Measurements from ENCODE around the gene ZNF280C. TPM values are rescaled to one million over a fixed set of nuclear protein-coding genes. Genes with fewer than 3 reads are reported as not detected.

Gene ZNF280C
- total RNA-seq, 1 donor from 2014 or later = 1.4 TPM

DNA sequence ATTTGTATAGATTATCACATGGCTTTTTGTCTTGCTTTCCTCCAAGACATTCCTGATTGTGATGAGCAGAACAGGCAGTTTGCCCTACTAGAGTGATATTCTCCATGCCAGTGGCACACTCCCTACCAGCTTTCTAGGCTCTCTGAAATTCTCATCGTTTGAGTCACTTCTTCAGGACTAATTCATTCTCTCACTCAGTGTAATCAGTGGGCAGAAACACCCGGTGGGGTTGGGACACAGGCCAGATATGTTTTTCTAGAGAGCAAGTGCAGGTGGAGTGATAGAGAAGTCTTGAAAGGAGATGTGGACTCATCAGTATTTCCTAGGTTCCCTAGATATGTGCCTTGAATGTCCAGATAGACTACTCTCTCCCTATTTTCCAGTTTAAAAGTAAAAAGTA is 83.8 kb downstream of the ZNF280C start:
- intact Hi-C loops (cut with micrococcal nuclease) = no loop called here
- ATAC-seq = no peak

GRCh38 chrX:130184168-130184567 is 84.5 kb downstream of the ZNF280C start:
- ATAC-seq (no peak), DNase-seq (no peak)

More for the DNA sequence above, 83.8 kb downstream of the ZNF280C start:
- DNase-seq = no peak

DNA sequence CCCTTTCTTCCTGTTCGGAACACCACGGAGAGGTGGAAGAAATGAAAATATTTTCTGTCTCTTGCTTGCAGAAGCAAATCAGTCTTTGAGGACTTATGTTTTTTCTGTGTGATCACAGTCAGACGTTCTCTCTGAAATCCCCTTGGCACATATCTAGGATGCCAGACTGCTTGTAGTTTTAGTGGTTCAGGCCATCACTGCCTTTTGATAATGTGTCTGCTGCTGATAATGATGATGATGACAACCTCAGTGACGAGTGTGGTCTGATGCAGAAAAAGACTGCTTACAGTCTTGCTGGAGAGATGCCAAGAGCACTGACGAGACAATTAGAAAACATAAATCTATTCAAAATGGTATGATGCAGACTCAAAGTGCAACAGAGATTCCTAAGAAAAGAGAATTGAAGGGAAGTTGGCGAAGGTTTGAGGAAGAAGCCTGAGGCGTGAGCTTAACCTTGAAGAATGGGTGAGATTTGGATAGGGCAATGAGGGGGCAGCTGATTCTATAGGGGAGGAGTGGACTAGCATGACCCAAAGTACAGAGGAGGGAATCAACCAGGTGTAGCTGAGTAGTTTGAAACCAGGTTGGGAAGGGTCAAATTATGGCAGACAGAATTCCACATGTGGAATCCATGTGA is 89.0 kb downstream of the ZNF280C start:
- intact Hi-C loops (cut with micrococcal nuclease) = no loop called here
- ATAC-seq (no peak), DNase-seq (no peak)

More at GRCh38 chrX:130184168-130184567, 84.5 kb downstream of the ZNF280C start:
- intact Hi-C loops (cut with micrococcal nuclease) = no loop called here

DNA sequence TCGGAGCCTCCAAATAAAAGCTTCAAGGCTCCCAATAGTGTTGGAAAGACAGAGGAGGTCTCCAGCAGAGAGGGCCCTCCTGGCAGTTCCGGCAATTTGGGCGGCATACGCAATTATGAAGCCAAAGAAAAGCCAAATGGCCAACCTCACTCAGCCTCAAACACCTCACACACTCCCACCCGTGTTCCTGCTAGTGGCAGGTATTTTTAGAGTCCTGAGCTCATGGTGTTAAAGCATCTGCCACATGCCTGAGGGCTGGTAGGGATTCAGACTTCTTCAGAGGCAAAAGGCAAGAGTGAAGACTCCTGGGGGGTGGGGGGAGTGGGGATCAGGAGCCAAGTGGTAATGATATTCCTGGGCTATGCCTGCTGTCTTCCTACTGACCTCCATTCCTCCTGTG is 89.5 kb downstream of the ZNF280C start:
- ATAC-seq (no peak), DNase-seq (no peak)
- intact Hi-C loops (cut with micrococcal nuclease) = no loop called here

DNA sequence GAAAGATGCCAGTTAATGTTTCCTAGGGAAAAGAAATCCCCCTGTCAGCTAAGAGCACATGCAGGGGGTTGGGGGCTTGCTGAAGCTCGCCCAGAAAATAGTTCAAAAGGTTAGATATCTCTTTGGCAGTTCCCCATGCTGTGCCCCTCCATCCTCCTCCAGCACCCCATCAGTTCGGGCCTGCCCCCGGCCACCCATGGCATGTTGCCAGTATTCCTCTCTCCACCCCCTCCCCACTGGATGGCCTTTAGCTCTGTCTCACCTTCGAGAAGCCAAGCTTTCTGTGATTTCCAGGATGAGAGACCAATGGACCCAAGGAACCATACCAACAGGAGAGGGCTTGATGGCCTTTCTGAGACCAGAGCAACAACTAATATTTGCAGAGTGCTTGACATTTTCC is 91.8 kb downstream of the ZNF280C start:
- DNase-seq = no peak
- ATAC-seq = no peak
- intact Hi-C loops (cut with micrococcal nuclease) = no loop called here

GRCh38 chrX:130176354-130176776 is 92.3 kb downstream of the ZNF280C start:
- no peak for ATAC-seq
- DNase-seq = no peak
- intact Hi-C loops (cut with micrococcal nuclease) = no loop called here

- DNase-seq (no peak), ATAC-seq (no peak)
- intact Hi-C loops (cut with micrococcal nuclease) = no loop called here
Measured at GRCh38 chrX:130174937-130175336, 93.8 kb downstream of the ZNF280C start.

DNA sequence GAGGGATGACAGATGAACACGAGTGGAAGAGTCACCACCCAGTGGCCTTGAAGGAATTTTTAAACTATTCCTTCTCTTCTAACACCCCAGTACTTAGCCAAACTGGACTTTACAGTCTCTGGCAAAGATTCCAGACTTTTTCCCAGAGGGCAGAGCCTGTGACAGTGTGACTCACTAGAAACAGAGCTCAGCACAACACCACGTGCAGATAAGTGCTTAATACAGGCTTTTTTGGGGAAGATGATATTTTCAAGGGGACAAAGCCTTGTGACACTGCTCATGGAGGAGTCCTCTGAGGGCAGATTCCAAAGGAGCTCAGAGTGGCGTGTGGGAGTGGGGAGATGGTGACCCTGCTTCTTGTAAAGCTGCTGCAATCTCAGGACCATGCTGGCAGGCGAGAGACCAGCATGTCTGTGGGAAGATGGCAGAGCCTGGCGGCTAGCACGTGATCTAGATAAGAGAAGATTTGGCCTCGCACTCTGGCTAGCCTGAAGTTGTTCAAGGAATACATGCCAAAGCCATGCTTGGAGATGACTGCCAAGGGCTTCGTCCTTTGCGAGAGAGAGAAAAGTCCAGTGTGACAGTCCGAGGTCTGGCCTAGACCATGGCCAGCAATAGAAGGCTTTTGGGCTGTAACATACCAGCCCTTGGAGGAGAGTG is 94.5 kb downstream of the ZNF280C start:
- ATAC-seq = peak; percentile 78
- peak; percentile 41 for DNase-seq
- intact Hi-C loops (cut with micrococcal nuclease) = no loop called here

DNA sequence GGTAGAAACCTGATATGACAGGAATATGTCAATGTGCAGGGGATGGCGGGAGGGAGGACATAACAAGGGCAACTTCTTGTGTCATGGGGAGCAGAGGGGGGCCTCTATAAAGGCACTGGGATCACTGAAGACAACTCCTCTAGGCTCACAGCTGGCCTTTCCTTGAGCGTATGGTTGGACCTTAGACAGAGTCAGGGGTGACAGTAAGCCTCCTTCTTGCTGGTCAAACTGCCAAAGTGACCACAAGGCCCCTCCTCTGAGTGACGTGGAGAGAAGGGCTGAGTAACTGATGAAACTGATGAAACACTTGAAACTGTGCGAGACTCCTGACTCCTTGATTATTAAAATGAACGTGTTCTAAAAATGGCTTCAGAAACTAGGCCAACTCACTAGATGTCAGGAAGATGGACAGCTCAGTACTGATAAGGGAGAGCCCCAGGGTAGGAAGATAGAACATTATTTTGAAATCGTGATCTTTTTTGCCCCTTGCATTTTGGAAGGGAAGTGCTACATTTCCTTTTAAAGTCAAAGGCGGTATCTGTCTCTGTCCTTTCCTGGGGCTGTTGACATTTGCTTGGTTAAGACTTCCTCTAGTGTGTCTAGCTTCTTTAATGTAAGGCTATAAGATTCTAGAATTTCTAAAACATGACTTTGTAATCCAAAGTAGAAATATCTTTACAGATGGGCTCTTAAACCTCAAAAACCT is 95.4 kb downstream of the ZNF280C start:
- intact Hi-C loops (cut with micrococcal nuclease) = no loop called here
- ATAC-seq (peak; percentile 66), DNase-seq (no peak)

- ATAC-seq = no peak
- intact Hi-C loops (cut with micrococcal nuclease) = no loop called here
Measured at GRCh38 chrX:130172127-130172845, 96.4 kb downstream of the ZNF280C start.

GRCh38 chrX:130171446-130172126 is 97.1 kb downstream of the ZNF280C start, which contains the start of gene RAB33A:
Gene RAB33A, plus strand, starts transcription at chrX:130171962. Its CDS starts 101 bp downstream, at chrX:130172063.
- peak; percentile 32 for ATAC-seq
- intact Hi-C loops (cut with micrococcal nuclease) = no loop called here
- DNase-seq = peak; percentile 39

More at GRCh38 chrX:130172127-130172845, 96.4 kb downstream of the ZNF280C start:
- no peak for DNase-seq

- intact Hi-C loops (cut with micrococcal nuclease) = no loop called here
- peak; percentile 61 for DNase-seq
- peak; percentile 62 for ATAC-seq
Measured at GRCh38 chrX:130170752-130171445, 97.8 kb downstream of the ZNF280C start.

- DNase-seq = no peak
- ATAC-seq = no peak
- intact Hi-C loops (cut with micrococcal nuclease) = no loop called here
Measured at GRCh38 chrX:130167040-130167439, 101.7 kb downstream of the ZNF280C start.

DNA sequence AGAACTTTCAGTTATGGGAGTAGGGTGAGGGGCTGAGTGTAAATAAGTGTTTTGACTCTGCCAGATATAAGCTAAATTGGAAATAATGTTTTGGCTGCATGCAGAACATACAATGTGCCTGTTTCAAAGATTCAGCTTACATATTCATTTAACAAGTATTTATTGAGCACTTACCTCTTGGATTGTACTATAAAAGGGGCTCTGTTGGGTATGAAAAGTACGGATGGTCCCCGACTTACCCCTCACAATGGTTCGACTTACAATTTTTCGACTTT is 102.3 kb downstream of the ZNF280C start:
- no peak for DNase-seq

GRCh38 chrX:130165703-130166502 is 102.8 kb downstream of the ZNF280C start, which contains the start of gene AIFM1:
Gene AIFM1, minus strand, starts transcription at chrX:130165841. Its CDS starts 185 bp downstream, at chrX:130165656.
- DNase-seq (peak; percentile 94), ATAC-seq (peak; percentile 99)
- intact Hi-C loops (cut with micrococcal nuclease) = no loop called here

More for the DNA sequence above, 102.3 kb downstream of the ZNF280C start:
- ATAC-seq = no peak
- intact Hi-C loops (cut with micrococcal nuclease) = no loop called here

DNA sequence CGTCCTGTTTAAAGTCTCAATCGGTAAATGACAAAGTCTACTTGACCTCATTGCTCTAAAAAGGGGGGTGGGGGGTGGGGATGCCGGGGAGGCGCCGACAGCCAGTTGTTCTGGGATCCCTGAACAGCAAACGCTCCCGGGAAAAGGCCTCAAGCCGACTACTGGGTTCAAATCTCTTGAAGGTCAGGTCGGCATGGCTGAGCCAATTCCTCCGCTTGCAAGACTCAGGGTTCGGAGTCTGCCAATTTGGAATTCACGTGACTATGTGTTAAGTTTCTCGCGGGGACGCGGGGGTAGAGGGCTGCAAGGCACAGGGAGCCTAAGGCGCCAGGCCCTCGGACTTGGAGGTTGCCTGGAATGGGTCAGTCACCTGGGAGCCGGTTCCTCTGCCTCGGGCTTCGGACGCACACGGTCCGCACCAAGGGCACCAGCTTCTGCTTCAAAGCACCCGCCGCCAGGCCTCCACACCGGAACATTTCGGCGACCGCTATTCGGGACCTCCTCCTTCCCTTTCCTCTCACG is 103.5 kb downstream of the ZNF280C start:
- intact Hi-C loops (cut with micrococcal nuclease) = no loop called here
- peak; percentile 54 for ATAC-seq
- no peak for DNase-seq

GRCh38 chrX:130163398-130163797 is 105.3 kb downstream of the ZNF280C start:
- DNase-seq (no peak), ATAC-seq (no peak)
- intact Hi-C loops (cut with micrococcal nuclease) = no loop called here

All from left ventricle myocardium superior (tissue), 1 donor.